HG03575 (cell line): ENCODE results near the gene CEP19.

Source experiments
- ATAC-seq: cut with Tn5 transposase; IDR thresholded peaks from one replicate; pipeline ENCODE4 v1.9.1; 2021; ENCODE audit not compliant: unreplicated experiment, insufficient number of reproducible peaks, low FRiP score; ENCODE audit errors: extremely low read depth

Gene CEP19

GRCh38 chr3:196712514-196713413, 714 bp upstream of the CEP19 start:
- ATAC-seq = no peak

GRCh38 chr3:196708467-196708866, 3.6 kb downstream of the CEP19 start:
- no peak for ATAC-seq

DNA sequence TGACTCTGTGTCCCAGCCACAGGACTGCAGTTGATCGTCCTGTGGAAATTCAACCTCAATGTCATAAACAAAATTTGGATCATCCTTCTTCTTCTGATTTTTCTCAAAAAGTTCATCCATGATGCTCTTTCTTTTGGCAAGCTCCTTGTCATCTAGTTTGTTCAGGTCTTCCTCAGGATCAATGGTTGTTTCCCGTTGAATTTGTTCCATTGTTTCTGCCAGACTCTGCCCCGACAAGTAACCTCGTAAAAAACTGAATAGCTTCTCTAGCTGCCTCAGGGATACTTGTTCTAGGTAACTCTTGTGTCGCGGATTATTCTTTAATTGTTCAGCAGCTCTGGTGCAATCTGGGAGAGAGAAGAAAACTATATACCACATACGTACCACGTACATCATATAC, 4.5 kb downstream of the CEP19 start:
- ATAC-seq = no peak

- ATAC-seq = no peak
Observed at GRCh38 chr3:196706731-196707130, 5.3 kb downstream of the CEP19 start.

- ATAC-seq = no peak
Observed at GRCh38 chr3:196706327-196706726, 5.7 kb downstream of the CEP19 start.

DNA sequence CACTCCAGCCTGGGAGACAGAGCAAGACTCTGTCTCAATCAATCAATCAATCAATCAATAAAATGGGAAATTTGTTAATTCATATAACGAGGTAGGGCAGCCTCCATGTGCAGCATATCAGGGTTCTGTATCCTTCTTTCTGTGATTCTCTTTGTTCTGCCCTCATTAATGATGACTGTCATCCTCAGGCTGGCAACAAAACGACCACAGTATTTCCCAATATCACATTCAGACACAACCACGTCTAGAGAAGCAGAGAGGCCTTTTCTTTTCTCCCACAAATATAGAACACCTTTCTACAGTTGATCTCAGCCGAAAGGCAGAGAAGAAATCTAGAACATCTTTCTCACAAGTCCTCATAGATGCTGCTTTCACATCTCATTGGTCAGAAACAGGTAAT, 11.2 kb downstream of the CEP19 start:
- ATAC-seq = no peak

DNA sequence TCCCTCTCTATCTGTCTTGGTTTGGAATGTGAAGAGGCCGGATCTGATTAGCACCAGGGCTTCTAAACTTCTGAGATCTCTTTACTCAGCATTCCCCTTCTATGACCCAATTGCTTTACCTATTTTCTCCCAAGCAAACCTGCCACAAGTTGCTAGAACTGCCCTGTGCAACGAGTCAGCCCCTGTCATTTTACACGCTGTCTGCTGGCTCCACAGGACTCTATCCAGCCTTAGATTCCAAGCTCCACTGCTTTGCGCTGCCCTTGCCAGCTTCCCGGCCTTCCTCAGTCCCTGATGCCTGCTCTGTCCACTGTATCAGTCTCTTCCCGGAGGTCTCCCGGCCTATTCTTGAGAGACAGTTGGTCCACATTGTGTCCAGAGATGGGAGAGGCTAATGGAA, 12.3 kb downstream of the CEP19 start:
- ATAC-seq = no peak

GRCh38 chr3:196697270-196697669, 14.8 kb downstream of the CEP19 start:
- ATAC-seq = no peak

DNA sequence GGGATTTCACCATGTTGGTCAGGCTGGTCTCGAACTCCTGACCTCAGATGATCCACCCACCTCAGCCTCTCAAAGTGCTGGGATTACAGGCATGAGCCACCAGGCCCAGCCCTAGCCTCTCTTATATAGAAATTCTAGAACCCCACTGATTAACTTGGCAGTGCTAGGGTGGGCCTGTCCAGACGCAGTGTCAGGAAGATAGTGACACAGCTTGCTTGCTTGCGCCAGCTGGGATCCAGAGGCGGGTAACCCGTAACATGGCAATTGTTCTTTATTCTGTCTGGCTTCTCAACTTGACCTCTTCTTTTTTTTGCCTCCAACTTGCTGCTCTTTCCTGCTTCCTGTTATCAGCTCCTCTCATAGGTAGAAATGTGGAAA, 16.2 kb downstream of the CEP19 start:
- ATAC-seq = no peak

DNA sequence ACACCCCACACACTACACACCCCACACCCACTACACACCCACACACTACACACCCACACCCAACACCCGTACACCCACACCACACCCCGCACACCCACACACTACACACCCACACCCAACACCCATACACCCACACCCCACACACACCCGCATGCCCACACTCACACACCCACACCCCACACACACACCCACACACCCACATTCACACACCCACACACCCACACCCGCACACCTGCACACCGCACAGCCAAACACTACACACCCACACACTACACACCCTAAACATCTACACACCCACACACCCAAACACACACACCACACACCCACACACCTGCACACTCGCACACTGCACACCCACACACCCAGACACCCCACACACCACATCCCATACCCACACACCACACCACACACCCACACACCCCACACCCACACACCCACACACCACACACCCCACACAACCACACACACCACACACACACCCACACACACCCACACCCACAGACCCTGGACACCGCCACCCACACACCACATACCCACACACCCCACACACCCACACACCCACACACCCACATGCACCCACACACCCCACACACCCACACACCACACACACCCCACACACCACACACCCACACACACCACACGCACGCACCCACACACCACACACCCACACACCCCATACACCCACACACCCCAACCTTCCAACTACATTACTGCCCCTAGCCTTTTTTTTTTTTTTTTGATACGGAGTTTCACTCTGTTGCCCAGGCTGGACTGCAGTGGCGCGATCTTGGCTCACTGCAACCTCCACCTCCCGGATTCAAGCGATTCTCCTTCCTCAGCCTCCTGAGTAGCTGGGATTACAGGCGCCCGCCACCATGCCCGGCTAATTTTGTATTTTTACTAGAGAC, 16.9 kb downstream of the CEP19 start:
- ATAC-seq = no peak

DNA sequence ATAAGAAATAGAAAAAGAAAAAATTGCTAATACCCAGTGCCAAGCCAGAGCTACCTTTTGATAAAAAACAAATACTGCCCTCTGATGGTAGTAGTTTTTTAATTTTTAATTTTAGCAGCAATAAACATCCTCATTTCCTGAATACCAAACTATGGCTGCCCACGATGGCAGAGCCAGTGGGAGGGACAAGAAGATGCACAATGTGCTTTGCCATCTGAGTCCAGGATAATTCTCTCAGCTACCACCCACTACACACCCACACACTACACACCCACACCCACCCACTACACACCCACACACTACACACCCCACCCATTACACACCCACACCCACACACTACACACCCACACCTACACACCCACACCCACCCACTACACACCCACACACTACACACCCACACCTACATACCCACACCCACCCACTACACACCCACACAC, 17.8 kb downstream of the CEP19 start:
- no peak for ATAC-seq

- ATAC-seq = no peak
Observed at GRCh38 chr3:196691386-196691785, 20.7 kb downstream of the CEP19 start.

DNA sequence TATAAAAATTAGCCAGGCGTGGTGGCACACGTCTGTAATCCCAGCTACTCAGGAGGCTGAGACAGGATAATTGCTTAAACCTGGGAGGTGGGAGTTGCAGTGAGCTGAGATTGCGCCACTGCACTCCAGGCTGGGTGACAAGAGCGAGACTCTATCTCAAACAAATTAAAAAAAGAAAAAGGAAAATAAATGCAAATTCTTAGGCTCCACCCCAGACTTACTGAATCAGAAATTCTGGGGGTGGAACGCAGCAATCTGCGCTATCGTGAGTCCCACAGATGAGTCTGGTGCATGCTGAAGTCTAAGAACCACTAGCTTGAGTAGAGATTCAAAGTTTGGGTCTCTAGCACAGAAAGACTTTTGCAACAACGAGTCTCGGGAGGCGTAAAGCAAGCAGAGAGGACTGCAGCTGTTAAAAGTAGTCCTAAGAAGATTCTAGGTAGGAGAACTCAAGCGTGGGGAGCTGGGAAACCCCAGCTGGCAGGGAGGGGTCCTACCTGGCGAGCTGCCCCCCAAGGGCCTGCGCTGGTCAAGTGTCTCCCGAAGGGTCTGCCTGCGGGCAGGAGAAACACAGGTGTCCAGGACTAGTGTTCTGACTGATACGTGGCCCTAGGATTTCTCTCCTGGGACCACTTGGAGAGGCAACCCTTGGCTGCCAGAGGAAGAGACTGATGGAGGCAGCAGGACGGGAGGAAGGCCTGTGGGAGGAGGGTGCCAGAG, 21.9 kb downstream of the CEP19 start:
- no peak for ATAC-seq

DNA sequence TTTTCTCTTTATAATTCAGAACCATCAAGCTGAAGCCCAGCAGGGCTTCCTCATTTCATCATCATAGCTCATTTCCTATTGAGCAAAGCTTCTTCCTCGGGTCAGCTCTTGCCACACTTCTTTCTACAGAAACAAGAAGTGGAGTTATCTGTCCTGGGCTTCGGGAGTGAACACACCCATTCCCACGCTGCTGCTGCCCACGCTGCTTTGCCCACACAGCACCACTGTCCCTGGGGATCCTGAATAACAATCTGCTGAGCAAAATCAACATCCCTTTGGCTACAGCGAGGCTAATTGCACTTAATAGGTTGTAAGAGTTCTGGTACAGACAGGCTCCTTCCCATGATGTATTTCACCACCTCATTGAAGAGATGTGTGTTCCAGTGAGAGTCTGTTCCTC, 23.7 kb downstream of the CEP19 start:
- no peak for ATAC-seq

- no peak for ATAC-seq
Observed at GRCh38 chr3:196686436-196686835, 25.6 kb downstream of the CEP19 start.

- ATAC-seq = no peak
Observed at GRCh38 chr3:196684548-196685407, 27.3 kb downstream of the CEP19 start.

DNA sequence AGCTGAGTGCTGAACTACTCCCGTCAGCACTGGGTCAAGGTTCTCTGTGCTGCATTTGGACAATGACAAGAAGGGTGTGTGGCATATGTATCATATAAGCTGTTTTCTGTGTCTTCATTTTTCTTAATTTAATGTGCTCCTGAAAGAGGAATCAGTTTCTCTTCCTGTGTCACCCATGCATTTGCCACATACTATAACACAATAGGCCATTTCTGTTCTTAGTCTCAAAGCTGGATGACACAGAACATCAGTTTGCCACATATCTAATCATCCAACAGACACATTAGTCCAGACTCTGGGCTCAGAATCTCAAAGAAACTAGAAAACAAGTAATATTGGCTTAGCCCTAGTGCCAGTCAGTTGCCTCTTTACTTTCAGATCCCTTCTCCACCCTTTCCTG, 34.1 kb downstream of the CEP19 start:
- no peak for ATAC-seq

DNA sequence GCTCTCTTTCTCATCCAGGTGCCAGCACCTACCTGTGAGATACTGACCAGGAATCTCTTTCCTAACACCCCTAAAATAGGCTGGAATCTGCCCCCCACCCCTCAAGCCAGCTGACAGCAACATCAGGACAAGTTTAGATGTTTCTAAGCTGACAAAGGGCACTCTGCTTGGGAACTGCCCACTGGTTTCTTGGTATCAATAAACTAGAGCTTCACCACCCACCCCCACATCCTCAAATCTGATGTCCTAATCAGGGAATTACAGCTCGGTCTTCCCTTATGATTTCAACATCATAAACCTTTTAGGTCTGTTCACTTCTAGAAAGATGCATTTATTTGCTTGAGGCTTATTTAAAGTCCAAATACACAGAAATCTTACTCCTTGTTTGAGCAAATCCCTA, 34.7 kb downstream of the CEP19 start:
- ATAC-seq = no peak

- no peak for ATAC-seq
Observed at GRCh38 chr3:196673632-196674031, 38.4 kb downstream of the CEP19 start.
